ENCODE data around the gene HIF3A.

GRCh38 chr19:46303322-46303690 lies 6.5 kb downstream of the HIF3A start:
- TF ChIP-seq POLR2A (IDR thresholded peaks at IDR 0.05) (no peak), CTCF (IDR thresholded peaks at IDR 0.05) (no peak), POLR2AphosphoS5 (IDR thresholded peaks at IDR 0.05) (no peak)

Data from stomach (tissue), 4 donors.